HUES64 (cell line): ENCODE results near the gene RNASEH2A.

Experiments
- H3K27ac ChIP-seq: 2 replicates; pipeline ENCODE4 v1.7.0; 2013; ENCODE audit warnings: low read depth, low read length, inconsistent platforms
- H3K27me3 ChIP-seq: 2 replicates; pipeline ENCODE4 v1.6.1; 2013; ENCODE audit warnings: mild to moderate bottlenecking, low read length; ENCODE audit not compliant: insufficient read depth
- H3K36me3 ChIP-seq: 2 replicates; pipeline ENCODE4 v1.6.1; 2013; ENCODE audit warnings: mild to moderate bottlenecking, low read length; ENCODE audit not compliant: insufficient read depth
- H3K4me1 ChIP-seq: 2 replicates; pipeline ENCODE4 v1.6.1; 2013; ENCODE audit warnings: mild to moderate bottlenecking, low read length, moderate library complexity; ENCODE audit not compliant: insufficient read depth
- H3K4me3 ChIP-seq: 2 replicates; pipeline ENCODE4 v1.5.1; 2013; ENCODE audit warnings: mild to moderate bottlenecking, low read length, moderate library complexity
- H3K9ac ChIP-seq: 2 replicates; pipeline ENCODE4 v1.6.1; 2013; ENCODE audit warnings: mild to moderate bottlenecking, low read depth, low read length
- H3K9me3 ChIP-seq: 2 replicates; pipeline ENCODE4 v1.6.1; 2013; ENCODE audit warnings: low read depth, low read length; ENCODE audit not compliant: insufficient read depth
- WGBS: fragments of 150-250, 120-280 bp; methylation state at CpG from one replicate; pipeline ENCODE4 v1.1.7; 2013; ENCODE audit warnings: missing lambda C conversion rate; 5-methylcytosine and 5-hydroxymethylcytosine counted together

RNASEH2A gene

GRCh38 chr19:12847159-12848139 is 41.1 kb downstream of the RNASEH2A start:
- no peak overlapping the region for H3K27ac ChIP-seq
- WGBS: 25% methylated on average over 69 of the region's 69 CpGs
- H3K4me3 ChIP-seq: peak overlapping the region; percentile 44
- H3K27me3 ChIP-seq: peaks cover 4% of the 10 kb centered on the region; the same call in 1 of the 2 replicates
- H3K36me3 ChIP-seq: peaks cover 6% of the 10 kb centered on the region; the same call in 1 of the 2 replicates
- H3K9me3 ChIP-seq: no peaks in the 10 kb centered on the region
- no peaks in the 10 kb centered on the region for H3K4me1 ChIP-seq
- H3K9ac ChIP-seq: peak overlapping the region; percentile 39; the same call in 1 of the 2 replicates

GRCh38 chr19:12856653-12857052 is 50.3 kb downstream of the RNASEH2A start:
- H3K27ac ChIP-seq: no peak overlapping the region
- H3K27me3 ChIP-seq: no peaks in the 10 kb centered on the region
- H3K36me3 ChIP-seq: peaks cover 18% of the 10 kb centered on the region
- no CpG with 5 or more reads among the region's 1 CpG for WGBS
- no peaks in the 10 kb centered on the region for H3K9me3 ChIP-seq
- no peak overlapping the region for H3K4me3 ChIP-seq
- no peak overlapping the region for H3K9ac ChIP-seq
- H3K4me1 ChIP-seq: no peaks in the 10 kb centered on the region

- 95% methylated on average over 35 of the region's 35 CpGs for WGBS
- H3K4me1 ChIP-seq: no peaks in the 10 kb centered on the region
- no peak overlapping the region for H3K4me3 ChIP-seq
- no peak overlapping the region for H3K9ac ChIP-seq
- H3K36me3 ChIP-seq: peaks cover 18% of the 10 kb centered on the region
- no peaks in the 10 kb centered on the region for H3K9me3 ChIP-seq
- no peak overlapping the region for H3K27ac ChIP-seq
- H3K27me3 ChIP-seq: no peaks in the 10 kb centered on the region
Measured at GRCh38 chr19:12858041-12858928, 51.9 kb downstream of the RNASEH2A start.

GRCh38 chr19:12859546-12859945 is 53.2 kb downstream of the RNASEH2A start:
- no peaks in the 10 kb centered on the region for H3K27me3 ChIP-seq
- H3K27ac ChIP-seq: no peak overlapping the region
- no peaks in the 10 kb centered on the region for H3K9me3 ChIP-seq
- H3K4me3 ChIP-seq: no peak overlapping the region
- H3K36me3 ChIP-seq: peaks cover 18% of the 10 kb centered on the region
- no peaks in the 10 kb centered on the region for H3K4me1 ChIP-seq
- H3K9ac ChIP-seq: no peak overlapping the region
- 91% methylated on average over 7 of the region's 7 CpGs for WGBS
